ENCODE measurements around the gene MGAT4A. TPM values are rescaled to one million over a fixed set of nuclear protein-coding genes. Genes with fewer than 3 reads are reported as not detected.

The MGAT4A gene
- total and polyA plus RNA-seq, 9 of the 15 experiments (the other 6 are each of a cell fraction or from before 2014, with no cell fraction given): 0.03 to 0.53 (median 0.18) TPM; not detected in 2

DNA sequence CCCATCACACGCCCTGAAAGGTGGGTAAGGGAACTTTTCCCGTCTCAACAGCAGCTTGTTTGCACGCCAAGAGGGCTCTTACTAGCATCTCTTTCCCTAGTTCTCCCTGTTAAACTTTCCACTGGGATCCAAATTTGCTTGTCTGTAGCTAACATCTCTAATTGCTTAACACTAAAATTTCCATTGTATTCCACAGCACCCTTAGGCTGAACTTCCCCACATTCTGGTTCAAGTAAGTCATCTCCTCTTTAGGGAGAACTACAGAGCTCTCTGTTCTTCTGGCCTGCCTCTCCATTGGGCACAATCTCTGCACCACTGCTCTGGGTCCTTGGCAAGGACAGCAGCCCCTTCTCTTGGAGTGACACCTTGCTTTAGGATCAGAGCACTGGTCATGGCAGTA is 98.6 kb downstream of the MGAT4A start:
- intact Hi-C loops (cut with micrococcal nuclease): no loop called here
- ChIA-PET POLR2A (interaction anchor here (0.7 kb wide), 1 partner anchor 11 kb away, joined by 3 read pairs; no protein-coding TSS in a partner anchor), CTCF (ENCODE audit: low intra/inter-chr PET ratio) (no interaction called here)
- TF ChIP-seq, protein P1, sequence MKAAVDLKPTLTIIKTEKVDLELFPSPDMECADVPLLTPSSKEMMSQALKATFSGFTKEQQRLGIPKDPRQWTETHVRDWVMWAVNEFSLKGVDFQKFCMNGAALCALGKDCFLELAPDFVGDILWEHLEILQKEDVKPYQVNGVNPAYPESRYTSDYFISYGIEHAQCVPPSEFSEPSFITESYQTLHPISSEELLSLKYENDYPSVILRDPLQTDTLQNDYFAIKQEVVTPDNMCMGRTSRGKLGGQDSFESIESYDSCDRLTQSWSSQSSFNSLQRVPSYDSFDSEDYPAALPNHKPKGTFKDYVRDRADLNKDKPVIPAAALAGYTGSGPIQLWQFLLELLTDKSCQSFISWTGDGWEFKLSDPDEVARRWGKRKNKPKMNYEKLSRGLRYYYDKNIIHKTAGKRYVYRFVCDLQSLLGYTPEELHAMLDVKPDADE (conservative IDR thresholded peaks at IDR 0.05; ENCODE audit: control insufficient read depth, low read depth, low read length): no peak
- no peak for TF ChIP-seq ZNF197 (CRISPR knock-in tag; IDR thresholded peaks at IDR 0.05; ENCODE audit: low read depth)
- no peak for TF ChIP-seq PTTG1 (tag; IDR thresholded peaks at IDR 0.05; ENCODE audit: low read depth)
- no peak for TF ChIP-seq POLR2AphosphoS5 (IDR thresholded peaks at IDR 0.05; ENCODE audit: control insufficient read depth, insufficient read depth, low read depth, low read length)
- TF ChIP-seq, protein P2, sequence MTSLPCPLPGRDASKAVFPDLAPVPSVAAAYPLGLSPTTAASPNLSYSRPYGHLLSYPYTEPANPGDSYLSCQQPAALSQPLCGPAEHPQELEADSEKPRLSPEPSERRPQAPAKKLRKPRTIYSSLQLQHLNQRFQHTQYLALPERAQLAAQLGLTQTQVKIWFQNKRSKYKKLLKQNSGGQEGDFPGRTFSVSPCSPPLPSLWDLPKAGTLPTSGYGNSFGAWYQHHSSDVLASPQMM (CRISPR knock-in tag; IDR thresholded peaks at IDR 0.05): no peak
- no peak for TF ChIP-seq KAT8 (IDR thresholded peaks at IDR 0.05; ENCODE audit: low read depth)
- TF ChIP-seq GATA2 (CRISPR knock-in tag; IDR thresholded peaks at IDR 0.05): no peak
- no peak for TF ChIP-seq KLF16 (IDR thresholded peaks at IDR 0.05)
- no peak for TF ChIP-seq ZNF124 (CRISPR knock-in tag; IDR thresholded peaks at IDR 0.05)
- no peak for TF ChIP-seq JUN (IDR thresholded peaks at IDR 0.05; ENCODE audit: borderline replicate concordance, low read depth, low read length)
- no peak for TF ChIP-seq JUN (CRISPR knock-in tag; IDR thresholded peaks at IDR 0.05; ENCODE audit: borderline replicate concordance)
- TF ChIP-seq ZBTB8A (IDR thresholded peaks at IDR 0.05; ENCODE audit: partially characterized antibody): no peak
- no peak overlapping the region for H3K4me3 ChIP-seq
- FAIRE-seq: no peak
- peaks cover 22 to 40% of the 10 kb centered on the region in 2 experiments; a peak in 4 of 5 replicates for H3K27me3 ChIP-seq (ENCODE audit: control insufficient read depth in 2 of 2, insufficient read depth in 2 of 2, low read length in 2 of 2)
- no peak for ATAC-seq
- no TSS peak for BruUV-seq (replicated peaks)
- no peak overlapping the region for H3K27ac ChIP-seq (ENCODE audit: extremely low read depth, low read depth, low read length)
- no peaks in the 10 kb centered on the region for H3K36me3 ChIP-seq (ENCODE audit: control insufficient read depth, insufficient read depth, low read length)
- H3K9me1 ChIP-seq (ENCODE audit: control insufficient read depth, insufficient read depth, low read length): no peaks in the 10 kb centered on the region
- H3K9me3 ChIP-seq (replicated peaks; ENCODE audit: control insufficient read depth, insufficient read depth, low read depth, low read length): no peaks in the 10 kb centered on the region
- H3K79me2 ChIP-seq (ENCODE audit: control insufficient read depth, insufficient read depth, low read length): no peaks in the 10 kb centered on the region
- H3K4me2 ChIP-seq (ENCODE audit: insufficient read depth, low read length): no peak overlapping the region
- WGBS (ENCODE audit: insufficient coverage, low coverage, missing lambda C conversion rate): 0% methylated on average over 3 of the region's 3 CpGs
- H4K20me1 ChIP-seq (replicated peaks; ENCODE audit: control insufficient read depth, insufficient read depth, low read length): peaks cover 3% of the 10 kb centered on the region; the same call in 1 of the 2 replicates
- no peaks in the 10 kb centered on the region; a peak in 1 of 5 replicates for H3K4me1 ChIP-seq (replicated peaks in 1 of 2; ENCODE audit: control insufficient read depth in 2 of 2, insufficient read depth in 2 of 2, low read length in 2 of 2)
- in situ Hi-C loops (cut with MboI): no loop called here
- H2AFZ ChIP-seq (ENCODE audit: low read depth, low read length): no peak overlapping the region
- DNase-seq (ENCODE audit: extremely low read depth in 1 of 4, low spot score in 3 of 4): no peak
- H3K9ac ChIP-seq (ENCODE audit: insufficient read depth in 1 of 2, low read depth in 2 of 2, low read length in 2 of 2): no peak overlapping the region

All from K562 (cell line).